Lower lobe of right lung (tissue), 2 donors: Measurements from ENCODE around the gene PTCSC3. TPM values are rescaled to one million over a fixed set of nuclear protein-coding genes. Genes with fewer than 3 reads are reported as not detected.

Experiments used
- ATAC-seq, 2 donors: fragments of 200-7000 bp; cut with Tn5 transposase; one replicate each; pipeline ENCODE4 v1.9.1; 2020 to 2022; ENCODE audit warnings: mild to moderate bottlenecking in 2 of 2, moderate library complexity in 2 of 2
- DNase-seq: peaks from one replicate; pipeline ENCODE4 v3.0.0-alpha.2; 2020
- H3K27ac ChIP-seq: fragments of 200-600 bp; one replicate; pipeline ENCODE4 v1.8.0; 2022
- H3K27me3 ChIP-seq: fragments of 200-600 bp; one replicate; pipeline ENCODE4 v1.8.0; 2022; ENCODE audit warnings: low read depth
- H3K36me3 ChIP-seq: fragments of 200-600 bp; one replicate; pipeline ENCODE4 v1.8.0; 2022; ENCODE audit warnings: mild to moderate bottlenecking
- H3K4me1 ChIP-seq: fragments of 200-600 bp; one replicate; pipeline ENCODE4 v1.8.0; 2022
- H3K4me3 ChIP-seq: fragments of 200-600 bp; one replicate; pipeline ENCODE4 v1.8.0; 2022; ENCODE audit warnings: mild to moderate bottlenecking
- H3K9me3 ChIP-seq: fragments of 200-600 bp; one replicate; pipeline ENCODE4 v1.8.0; 2022
- intact Hi-C: fragments of 100-400 bp; cut with DNase I; formaldehyde crosslinking; loops from one replicate; pipeline ENCODE4 v1.11.0; 2022
- total RNA-seq: library from RNA; stranded (reverse); fragmentation: NEBNext Ultra II Directional; extraction: Animal tissue kit (Norgen Biotek cat#: 25700); gene quantifications from one replicate; pipeline ENCODE4 v1.2.1, GENCODE V29; 2021
- TF ChIP-seq, protein P1 (sequence below): fragments of 200-600 bp; IDR thresholded peaks from one replicate; pipeline ENCODE4 v1.8.0; 2022; ENCODE audit warnings: antibody characterized with exemption, mild to moderate bottlenecking
- donor health status: DM: no; HTN: yes; CAD: no; lungs with severe emphysema.

The PTCSC3 gene
- total RNA-seq, 1 donor from 2014 or later: 1.5 TPM

DNA sequence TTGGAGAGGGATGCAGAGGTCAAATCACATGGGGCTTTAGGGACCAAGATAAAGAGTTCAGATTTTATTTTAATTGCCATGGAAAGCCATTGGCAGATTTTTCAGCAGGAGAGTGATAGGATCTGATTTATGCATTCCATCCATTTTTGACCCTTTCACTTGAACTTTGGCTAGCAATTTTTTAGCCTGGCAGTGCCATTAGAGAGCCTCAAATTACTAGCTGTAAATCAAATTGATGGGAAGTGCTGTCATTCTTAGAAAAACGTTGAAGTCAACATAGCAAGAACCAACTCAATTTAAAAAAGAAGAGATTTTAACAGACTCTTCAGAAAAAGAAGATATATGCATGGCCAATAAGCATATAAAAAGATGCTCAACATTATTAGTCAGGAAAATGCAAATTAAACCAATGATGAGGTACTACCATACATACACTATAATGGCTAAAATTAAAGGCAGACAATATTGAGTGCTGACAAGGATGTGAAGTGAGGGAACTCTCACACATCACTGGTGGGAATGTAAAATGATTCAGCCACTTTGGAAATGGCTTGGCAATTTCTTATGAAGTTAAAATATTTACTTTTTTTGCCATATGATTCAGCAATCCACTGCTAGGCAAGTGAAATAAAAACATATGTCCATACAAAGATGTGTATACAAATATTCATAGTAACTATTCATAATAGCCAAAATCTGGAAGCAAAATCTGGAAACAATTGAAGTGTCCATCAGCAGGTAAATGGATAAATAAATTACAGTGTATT is 89.7 kb downstream of the PTCSC3 start:
- H3K9me3 ChIP-seq: no peaks in the 10 kb centered on the region
- TF ChIP-seq, protein P1, sequence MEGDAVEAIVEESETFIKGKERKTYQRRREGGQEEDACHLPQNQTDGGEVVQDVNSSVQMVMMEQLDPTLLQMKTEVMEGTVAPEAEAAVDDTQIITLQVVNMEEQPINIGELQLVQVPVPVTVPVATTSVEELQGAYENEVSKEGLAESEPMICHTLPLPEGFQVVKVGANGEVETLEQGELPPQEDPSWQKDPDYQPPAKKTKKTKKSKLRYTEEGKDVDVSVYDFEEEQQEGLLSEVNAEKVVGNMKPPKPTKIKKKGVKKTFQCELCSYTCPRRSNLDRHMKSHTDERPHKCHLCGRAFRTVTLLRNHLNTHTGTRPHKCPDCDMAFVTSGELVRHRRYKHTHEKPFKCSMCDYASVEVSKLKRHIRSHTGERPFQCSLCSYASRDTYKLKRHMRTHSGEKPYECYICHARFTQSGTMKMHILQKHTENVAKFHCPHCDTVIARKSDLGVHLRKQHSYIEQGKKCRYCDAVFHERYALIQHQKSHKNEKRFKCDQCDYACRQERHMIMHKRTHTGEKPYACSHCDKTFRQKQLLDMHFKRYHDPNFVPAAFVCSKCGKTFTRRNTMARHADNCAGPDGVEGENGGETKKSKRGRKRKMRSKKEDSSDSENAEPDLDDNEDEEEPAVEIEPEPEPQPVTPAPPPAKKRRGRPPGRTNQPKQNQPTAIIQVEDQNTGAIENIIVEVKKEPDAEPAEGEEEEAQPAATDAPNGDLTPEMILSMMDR: no peak
- intact Hi-C loops: no loop called here
- no peaks in the 10 kb centered on the region for H3K36me3 ChIP-seq
- DNase-seq: no peak
- ATAC-seq: no peak
- no peaks in the 10 kb centered on the region for H3K27me3 ChIP-seq
- no peak overlapping the region for H3K27ac ChIP-seq
- H3K4me1 ChIP-seq: no peaks in the 10 kb centered on the region
- no peak overlapping the region for H3K4me3 ChIP-seq

DNA sequence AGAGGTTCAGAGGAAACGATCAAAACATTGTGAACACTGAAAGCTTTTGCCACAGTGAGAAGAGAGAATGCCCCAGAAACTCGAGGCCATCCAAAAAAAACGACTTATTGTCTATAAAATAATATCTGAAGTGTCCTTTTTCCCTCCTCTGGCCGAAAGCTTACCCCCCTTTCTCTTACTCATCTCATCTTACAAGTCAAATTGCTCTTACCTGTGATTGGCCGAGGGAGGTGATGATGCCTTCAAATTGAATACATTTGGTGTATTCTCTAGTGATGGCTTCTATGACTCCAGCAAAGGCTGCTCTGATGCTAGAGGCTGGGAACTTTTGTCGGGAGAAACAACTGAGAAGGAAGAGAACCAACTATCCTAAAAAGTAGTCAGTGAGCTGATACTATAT is 90.7 kb downstream of the PTCSC3 start:
- no peak for DNase-seq
- Histone ChIP-seq H3K36me3 (no peaks in the 10 kb centered on the region), H3K4me3 (no peak overlapping the region), H3K27ac (no peak overlapping the region), H3K4me1 (no peaks in the 10 kb centered on the region), H3K9me3 (no peaks in the 10 kb centered on the region), H3K27me3 (no peaks in the 10 kb centered on the region)
- intact Hi-C loops: no loop called here
- ATAC-seq: no peak
- TF ChIP-seq, protein P1: no peak

Other genes starting within 250 kb of the PTCSC3 start
- gene MBIP, start 143.9 kb upstream of the PTCSC3 start, total RNA-seq: 111 TPM